IMR-90 (cell line): Measurements from ENCODE around the gene CTNNA1. TPM values are rescaled to one million over a fixed set of nuclear protein-coding genes. Genes with fewer than 3 reads are reported as not detected.

ENCODE experiments used
- ATAC-seq: fragments of 200-7000 bp; cut with Tn5 transposase; 2 replicates; pipeline ENCODE4 v1.9.1; 2020; ENCODE audit warnings: low read depth, mild to moderate bottlenecking, moderate library complexity
- BruUV-seq: library from RNA; stranded (reverse); fragments of 400-500 nt; replicated peaks from 2 replicates; lab custom pipeline; 2021; lab: Mats Ljungman, UMichigan
- CTCF ChIA-PET: fragments of 300-600 bp; formaldehyde crosslinking; extraction: SDS; loops from one replicate; lab custom pipeline; 2021; ENCODE audit warnings: antibody characterized with exemption; lab: Yijun Ruan, JAX
- POLR2A ChIA-PET: fragments of 300-600 bp; sonication (Branson Sonifier 250); formaldehyde crosslinking; loops from one replicate; lab custom pipeline; 2022; ENCODE audit warnings: antibody characterized with exemption; ENCODE audit not compliant: unreplicated experiment; lab: Charles Lee
- DNase-seq: peaks from one replicate; pipeline ENCODE4 v3.0.0; 2013
- H2AFZ ChIP-seq: replicated peaks from 2 replicates; pipeline ENCODE3; 2013; ENCODE audit warnings: low read length, mild to moderate bottlenecking; ENCODE audit not compliant: poor library complexity
- H2AK5ac ChIP-seq: 2 replicates; pipeline ENCODE4 v1.6.1; 2013; ENCODE audit warnings: low read depth, low read length, inconsistent platforms
- H2AK9ac ChIP-seq: replicated peaks from 2 replicates; pipeline ENCODE3; 2013; ENCODE audit warnings: mild to moderate bottlenecking, low read depth, low read length, moderate library complexity; ENCODE audit not compliant: poor library complexity
- H2BK120ac ChIP-seq: 2 replicates; pipeline ENCODE4 v1.6.1; 2013; ENCODE audit warnings: low read depth, low read length, inconsistent platforms
- H2BK15ac ChIP-seq: 3 replicates; pipeline ENCODE4 v1.6.1; 2013; ENCODE audit warnings: low read depth, low read length, inconsistent platforms
- H2BK20ac ChIP-seq: 2 replicates; pipeline ENCODE4 v1.6.1; 2013; ENCODE audit warnings: low read depth, mild to moderate bottlenecking, inconsistent platforms, low read length, moderate library complexity
- H2BK5ac ChIP-seq: 2 replicates; pipeline ENCODE4 v1.6.1; 2013; ENCODE audit warnings: mild to moderate bottlenecking, low read depth, low read length, inconsistent platforms; ENCODE audit not compliant: poor library complexity, severe bottlenecking
- H3K14ac ChIP-seq: replicated peaks from 2 replicates; pipeline ENCODE4 v1.6.1; 2013; ENCODE audit warnings: low read depth, low read length, inconsistent platforms
- H3K18ac ChIP-seq: 2 replicates; pipeline ENCODE4 v1.6.1; 2013; ENCODE audit warnings: low read depth, low read length, control low read depth
- H3K23ac ChIP-seq: 2 replicates; pipeline ENCODE4 v1.6.1; 2013; ENCODE audit warnings: low read depth, low read length, inconsistent platforms
- H3K27ac ChIP-seq: 2 replicates; pipeline ENCODE4 v1.5.1; 2013; ENCODE audit warnings: mild to moderate bottlenecking, control low read depth, low read length; ENCODE audit not compliant: insufficient read depth
- H3K27me3 ChIP-seq: 2 replicates; pipeline ENCODE4 v1.6.1; 2013; ENCODE audit warnings: low read length; ENCODE audit not compliant: control insufficient read depth, insufficient read depth
- H3K36me3 ChIP-seq: 2 replicates; pipeline ENCODE4 v1.6.1; 2013; ENCODE audit warnings: low read length, mixed read lengths; ENCODE audit not compliant: control insufficient read depth, insufficient read depth
- H3K4ac ChIP-seq: 2 replicates; pipeline ENCODE4 v1.6.1; 2013; ENCODE audit warnings: low read depth, low read length, inconsistent platforms
- H3K4me1 ChIP-seq: 2 replicates; pipeline ENCODE4 v1.6.1; 2013; ENCODE audit warnings: low read length, mixed read lengths; ENCODE audit not compliant: control insufficient read depth, insufficient read depth
- H3K4me2 ChIP-seq: 2 replicates; pipeline ENCODE4 v1.6.1; 2013; ENCODE audit warnings: low read depth, mild to moderate bottlenecking, control low read depth, low read length, moderate library complexity
- H3K4me3 ChIP-seq: 2 replicates; pipeline ENCODE4 v1.5.1; 2013; ENCODE audit warnings: low read depth, mild to moderate bottlenecking, control low read depth, low read length, moderate library complexity; ENCODE audit not compliant: insufficient read depth
- H3K56ac ChIP-seq: 2 replicates; pipeline ENCODE4 v1.6.1; 2013; ENCODE audit warnings: low read length, inconsistent platforms; ENCODE audit not compliant: insufficient read depth; ENCODE audit errors: extremely low read depth
- H3K79me1 ChIP-seq, 2 experiments: 2 replicates each; pipeline ENCODE4 v1.6.1; 2013; ENCODE audit warnings: low read length in 2 of 2, inconsistent platforms in 1 of 2, low read depth in 1 of 2
- H3K9ac ChIP-seq: 2 replicates; pipeline ENCODE4 v1.6.1; 2013; ENCODE audit warnings: low read depth, low read length, control low read depth
- H3K9me1 ChIP-seq: 2 replicates; pipeline ENCODE4 v1.6.1; 2013; ENCODE audit warnings: low read length, inconsistent platforms; ENCODE audit not compliant: insufficient read depth
- H3K9me3 ChIP-seq: 2 replicates; pipeline ENCODE4 v1.6.1; 2013; ENCODE audit warnings: low read length; ENCODE audit not compliant: control insufficient read depth, insufficient read depth
- H4K20me1 ChIP-seq: 2 replicates; pipeline ENCODE4 v1.6.1; 2013; ENCODE audit warnings: low read length, inconsistent platforms; ENCODE audit not compliant: insufficient read depth
- H4K5ac ChIP-seq: 2 replicates; pipeline ENCODE4 v1.6.1; 2013; ENCODE audit warnings: mild to moderate bottlenecking, low read depth, low read length, control low read depth
- H4K8ac ChIP-seq, 2 experiments: 2 replicates each; pipeline ENCODE4 v1.6.1; 2013; ENCODE audit warnings: low read depth in 2 of 2, low read length in 2 of 2, control low read depth in 1 of 2, inconsistent platforms in 1 of 2
- H4K91ac ChIP-seq: 2 replicates; pipeline ENCODE4 v1.6.1; 2013; ENCODE audit warnings: low read depth, low read length, inconsistent platforms; ENCODE audit not compliant: insufficient read depth
- BHLHE40 ChIP-seq: fragments of 150-350 bp; IDR thresholded peaks from 2 replicates; pipeline ENCODE4 v1.6.1; 2016; ENCODE audit warnings: mild to moderate bottlenecking, low read depth, low read length
- CHD1 ChIP-seq: IDR thresholded peaks from 2 replicates; pipeline ENCODE4 v1.6.1; 2012; ENCODE audit warnings: low read depth, low read length, improper control_type of control experiment
- MXI1 ChIP-seq: IDR thresholded peaks from 2 replicates; pipeline ENCODE4 v1.6.1; 2012; ENCODE audit warnings: low read depth, mild to moderate bottlenecking, low read length, moderate library complexity, borderline replicate concordance
- RAD21 ChIP-seq: IDR thresholded peaks from 2 replicates; pipeline ENCODE4 v1.6.1; 2012; ENCODE audit warnings: low read length, improper control_type of control experiment
- RCOR1 ChIP-seq: IDR thresholded peaks from 2 replicates; pipeline ENCODE4 v1.6.1; 2012; ENCODE audit warnings: mild to moderate bottlenecking, low read length, improper control_type of control experiment; ENCODE audit not compliant: insufficient replicate concordance
- WGBS, 2 experiments: methylation state at CpG; one replicate each; pipeline versions ENCODE4 v1.1.5 to v1.1.7; 2013; ENCODE audit warnings: missing lambda C conversion rate in 2 of 2; ENCODE audit not compliant: insufficient read length in 1 of 2; ENCODE audit errors: extremely low coverage in 2 of 2; 5-methylcytosine and 5-hydroxymethylcytosine counted together
- dilution Hi-C: fragments of 300-500 bp; cut with HindIII; formaldehyde crosslinking; loops from one replicate; pipeline ENCODE4 v1.14.3; 2018; ENCODE audit warnings: low sequenced_read_pairs; ENCODE audit not compliant: unreplicated experiment
- in situ Hi-C: fragments of 300-500 bp; cut with MboI; formaldehyde crosslinking; loops from 3 replicates; pipeline ENCODE4 v1.14.3; 2019; ENCODE audit warnings: low sequenced_read_pairs, inconsistent platforms, mixed read lengths
- intact Hi-C: fragments of 100-400 bp; cut with micrococcal nuclease; formaldehyde crosslinking; loops from 2 replicates; pipeline ENCODE4 v1.10.0; 2022
- polyA plus RNA-seq, 3 experiments: library from polyadenylated mRNA; depleted of rRNA; stranded (reverse); fragments of >200 nt; gene quantifications; 2 replicates each; pipeline ENCODE4 v1.2.3, GENCODE V29; 2012; ENCODE audit warnings: low replicate concordance in 1 of 3
- total RNA-seq: library from RNA; depleted of rRNA; stranded (reverse); fragments of >200 nt; gene quantifications from 2 replicates; pipeline ENCODE4 v1.2.3, GENCODE V29; 2012
- TF ChIP-seq, protein P1 (sequence below): fragments of 150-350 bp; IDR thresholded peaks from 2 replicates; pipeline ENCODE4 v1.6.1; 2016; ENCODE audit warnings: low read depth, mild to moderate bottlenecking, low read length, moderate library complexity, borderline replicate concordance

Gene CTNNA1
- total and polyA plus RNA-seq, 2 of the 4 experiments (the other 2 are of a cell fraction) = 220 to 471 TPM

DNA sequence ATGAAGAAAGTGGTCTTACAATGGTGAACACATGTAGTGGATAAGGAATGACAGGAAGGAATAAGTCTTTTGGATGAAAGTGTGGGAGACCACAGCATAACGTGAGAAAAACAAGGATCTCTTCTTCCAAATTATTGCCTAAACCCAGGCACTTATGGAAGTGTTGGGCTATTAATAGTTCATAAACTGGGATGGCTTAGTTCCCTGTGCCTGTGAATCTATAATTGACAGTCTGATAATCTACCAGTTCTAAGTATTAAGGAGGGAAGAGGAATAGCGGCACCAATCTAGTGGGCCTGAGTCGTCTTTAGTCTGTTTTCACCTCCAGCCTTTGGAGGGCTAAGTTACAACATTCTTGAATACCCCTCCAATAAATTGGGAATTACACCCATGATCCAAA is 161.1 kb downstream of the CTNNA1 start:
- no peak for DNase-seq
- no peak overlapping the region for H2AK9ac ChIP-seq
- WGBS, 2 experiments = no CpG with 5 or more reads among the region's 3 CpGs
- no peak overlapping the region for H3K56ac ChIP-seq
- intact Hi-C loops = no loop called here
- CTCF ChIA-PET = no interaction called here
- H4K91ac ChIP-seq = no peak overlapping the region
- H2BK15ac ChIP-seq = no peak overlapping the region
- H4K5ac ChIP-seq = no peak overlapping the region
- no peak overlapping the region for H3K4ac ChIP-seq
- BruUV-seq = no TSS peak
- peaks cover 25% of the 10 kb centered on the region for H3K36me3 ChIP-seq
- no peak overlapping the region for H2AFZ ChIP-seq
- POLR2A ChIA-PET = no interaction called here
- H3K27ac ChIP-seq = no peak overlapping the region
- no peak overlapping the region for H4K8ac ChIP-seq
- H3K79me1 ChIP-seq = peaks cover 20 to 54% of the 10 kb centered on the region in 2 experiments
- in situ Hi-C loops = no loop called here
- no peak overlapping the region for H3K9ac ChIP-seq
- no peak overlapping the region for H3K14ac ChIP-seq
- ATAC-seq = no peak
- H3K23ac ChIP-seq = no peak overlapping the region
- no peaks in the 10 kb centered on the region for H3K27me3 ChIP-seq
- TF ChIP-seq, protein P1, sequence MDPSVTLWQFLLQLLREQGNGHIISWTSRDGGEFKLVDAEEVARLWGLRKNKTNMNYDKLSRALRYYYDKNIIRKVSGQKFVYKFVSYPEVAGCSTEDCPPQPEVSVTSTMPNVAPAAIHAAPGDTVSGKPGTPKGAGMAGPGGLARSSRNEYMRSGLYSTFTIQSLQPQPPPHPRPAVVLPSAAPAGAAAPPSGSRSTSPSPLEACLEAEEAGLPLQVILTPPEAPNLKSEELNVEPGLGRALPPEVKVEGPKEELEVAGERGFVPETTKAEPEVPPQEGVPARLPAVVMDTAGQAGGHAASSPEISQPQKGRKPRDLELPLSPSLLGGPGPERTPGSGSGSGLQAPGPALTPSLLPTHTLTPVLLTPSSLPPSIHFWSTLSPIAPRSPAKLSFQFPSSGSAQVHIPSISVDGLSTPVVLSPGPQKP = no peak
- TF ChIP-seq RAD21 = no peak
- TF ChIP-seq MXI1 = no peak
- TF ChIP-seq RCOR1 = no peak
- TF ChIP-seq BHLHE40 = no peak
- no peak for TF ChIP-seq CHD1
- no peak overlapping the region for H3K4me2 ChIP-seq
- no peaks in the 10 kb centered on the region for H3K9me1 ChIP-seq
- no peak overlapping the region for H2AK5ac ChIP-seq
- no peak overlapping the region for H3K18ac ChIP-seq
- H4K20me1 ChIP-seq = peaks cover 3% of the 10 kb centered on the region; the same call in 1 of the 2 replicates
- dilution Hi-C loops = no loop called here
- H3K4me3 ChIP-seq = no peak overlapping the region
- no peak overlapping the region for H2BK5ac ChIP-seq
- H2BK20ac ChIP-seq = no peak overlapping the region
- peaks cover 2% of the 10 kb centered on the region for H3K9me3 ChIP-seq
- H2BK120ac ChIP-seq = no peak overlapping the region
- H3K4me1 ChIP-seq = no peaks in the 10 kb centered on the region; the same call in 1 of the 2 replicates
